ENCODE results near the gene NEK1. TPM values are rescaled to one million over a fixed set of nuclear protein-coding genes. Genes with fewer than 3 reads are reported as not detected.

Gene NEK1
- total RNA-seq, 4 donors from 2014 or later, result 6.0 to 11.1 (median 6.7) TPM

DNA sequence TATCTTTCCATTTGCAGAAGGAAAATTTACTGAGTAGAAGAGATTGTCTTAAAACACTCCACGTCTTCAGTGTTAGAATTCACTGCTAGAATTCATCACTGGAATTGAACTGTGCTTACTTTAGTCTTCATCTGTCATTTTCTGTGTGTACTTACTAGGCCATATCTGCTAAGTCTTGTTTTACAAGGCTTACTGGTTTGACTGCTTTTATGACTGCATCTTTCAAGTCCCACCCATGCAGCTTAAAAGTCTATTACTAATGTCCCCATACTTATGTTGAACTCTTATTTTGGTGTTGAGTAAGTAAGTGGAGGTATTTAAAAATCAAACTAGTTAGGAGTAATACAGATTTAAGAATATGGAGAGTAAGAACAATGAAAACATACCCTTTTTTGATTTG is 22.6 kb upstream of the NEK1 start:
- Histone ChIP-seq H3K27me3 (no peaks in the 10 kb centered on the region), H3K9me3 (no peaks in the 10 kb centered on the region), H3K27ac (peak overlapping the region; percentile 59), H3K36me3 (peaks cover 13% of the 10 kb centered on the region), H3K4me1 (peaks cover 17% of the 10 kb centered on the region), H3K4me3 (no peak overlapping the region)
- 73% methylated on average over 1 of the region's 1 CpG for WGBS
- DNase-seq (ENCODE audit: low spot score in 2 of 2), result no peak
- TF ChIP-seq EP300 (IDR thresholded peaks at IDR 0.05) (no peak), POLR2AphosphoS5 (IDR thresholded peaks at IDR 0.05) (peak in 1 of 3 donors; percentile 15)

DNA sequence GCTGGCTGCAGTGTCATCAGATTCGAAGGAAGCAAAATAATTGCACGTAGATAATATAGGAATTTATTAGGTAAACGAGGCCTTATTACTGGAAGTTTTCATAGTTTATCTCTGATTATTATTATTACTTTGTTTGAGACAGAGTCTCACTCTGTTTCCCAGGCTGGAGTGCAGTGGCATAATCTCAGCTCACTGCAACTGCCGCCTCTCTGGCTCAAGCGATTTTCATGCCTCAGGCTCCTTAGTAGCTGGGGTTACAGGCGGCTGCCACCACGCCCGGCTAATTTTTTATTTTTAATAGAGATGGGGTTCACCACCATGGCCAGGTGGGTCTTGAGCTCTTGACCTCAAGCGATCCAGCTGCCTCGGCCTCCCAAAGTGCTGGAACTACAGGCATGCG is 20.5 kb upstream of the NEK1 start:
- Histone ChIP-seq H3K4me3 (no peak overlapping the region), H3K27me3 (no peaks in the 10 kb centered on the region), H3K36me3 (peaks cover 5% of the 10 kb centered on the region), H3K27ac (no peak overlapping the region), H3K4me1 (peaks cover 17% of the 10 kb centered on the region), H3K9me3 (no peaks in the 10 kb centered on the region)
- TF ChIP-seq, protein P1, sequence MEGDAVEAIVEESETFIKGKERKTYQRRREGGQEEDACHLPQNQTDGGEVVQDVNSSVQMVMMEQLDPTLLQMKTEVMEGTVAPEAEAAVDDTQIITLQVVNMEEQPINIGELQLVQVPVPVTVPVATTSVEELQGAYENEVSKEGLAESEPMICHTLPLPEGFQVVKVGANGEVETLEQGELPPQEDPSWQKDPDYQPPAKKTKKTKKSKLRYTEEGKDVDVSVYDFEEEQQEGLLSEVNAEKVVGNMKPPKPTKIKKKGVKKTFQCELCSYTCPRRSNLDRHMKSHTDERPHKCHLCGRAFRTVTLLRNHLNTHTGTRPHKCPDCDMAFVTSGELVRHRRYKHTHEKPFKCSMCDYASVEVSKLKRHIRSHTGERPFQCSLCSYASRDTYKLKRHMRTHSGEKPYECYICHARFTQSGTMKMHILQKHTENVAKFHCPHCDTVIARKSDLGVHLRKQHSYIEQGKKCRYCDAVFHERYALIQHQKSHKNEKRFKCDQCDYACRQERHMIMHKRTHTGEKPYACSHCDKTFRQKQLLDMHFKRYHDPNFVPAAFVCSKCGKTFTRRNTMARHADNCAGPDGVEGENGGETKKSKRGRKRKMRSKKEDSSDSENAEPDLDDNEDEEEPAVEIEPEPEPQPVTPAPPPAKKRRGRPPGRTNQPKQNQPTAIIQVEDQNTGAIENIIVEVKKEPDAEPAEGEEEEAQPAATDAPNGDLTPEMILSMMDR (IDR thresholded peaks at IDR 0.05), result no peak
- TF ChIP-seq POLR2AphosphoS5 (IDR thresholded peaks at IDR 0.05) (no peak), EP300 (IDR thresholded peaks at IDR 0.05) (no peak), POLR2A (IDR thresholded peaks at IDR 0.05) (no peak)
- no peak for DNase-seq (ENCODE audit: low spot score in 2 of 2)
- WGBS, result 89% methylated on average over 11 of the region's 11 CpGs

DNA sequence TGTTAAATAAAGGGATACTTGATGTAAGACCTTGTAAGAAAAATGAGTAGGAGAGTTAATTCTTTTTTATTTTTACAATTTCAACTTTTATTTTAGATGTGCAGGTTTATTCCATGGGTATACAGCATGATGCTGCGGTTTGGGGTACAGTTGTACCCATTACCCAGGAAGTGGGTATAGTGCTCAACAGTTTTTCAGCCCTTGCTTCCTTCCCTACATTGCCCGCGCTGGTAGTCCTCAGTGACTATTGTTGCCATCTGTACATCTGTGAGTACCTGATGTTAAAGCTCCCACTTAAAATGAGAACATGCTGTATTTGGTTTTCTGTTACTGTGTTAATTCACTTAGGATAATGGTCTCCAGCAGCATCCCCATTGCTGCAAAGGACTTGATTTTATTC is 17.7 kb upstream of the NEK1 start:
- Histone ChIP-seq H3K4me1 (peaks cover 27% of the 10 kb centered on the region), H3K27ac (no peak overlapping the region), H3K36me3 (no peaks in the 10 kb centered on the region), H3K4me3 (no peak overlapping the region), H3K27me3 (no peaks in the 10 kb centered on the region), H3K9me3 (no peaks in the 10 kb centered on the region)
- 96% methylated on average over 3 of the region's 3 CpGs for WGBS
- TF ChIP-seq, protein P1 (IDR thresholded peaks at IDR 0.05), result no peak
- TF ChIP-seq POLR2AphosphoS5 (IDR thresholded peaks at IDR 0.05) (no peak), POLR2A (IDR thresholded peaks at IDR 0.05) (no peak), EP300 (IDR thresholded peaks at IDR 0.05) (no peak)
- DNase-seq (ENCODE audit: low spot score in 2 of 2), result no peak

DNA sequence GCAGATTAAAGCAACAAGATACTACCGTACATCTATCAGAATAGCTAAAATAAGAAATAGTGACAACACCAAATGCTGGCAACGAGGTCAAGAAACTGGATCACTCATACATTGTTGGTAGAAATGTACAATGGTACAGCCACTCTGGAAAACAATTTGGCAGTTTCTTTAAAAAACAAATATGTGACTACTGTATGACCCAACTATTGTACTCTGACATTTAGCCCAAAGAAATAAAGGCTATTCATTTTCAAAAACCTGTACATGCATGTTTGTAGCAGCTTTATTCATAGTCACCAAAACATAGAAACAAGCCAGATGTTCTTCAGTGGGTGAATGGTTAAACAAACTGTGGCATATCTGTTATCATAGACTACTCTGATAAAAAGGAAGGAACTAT is 16.2 kb upstream of the NEK1 start:
- WGBS, result 89% methylated on average over 2 of the region's 2 CpGs
- H3K27ac ChIP-seq, result no peak overlapping the region
- H3K27me3 ChIP-seq, result no peaks in the 10 kb centered on the region
- no peak for DNase-seq (ENCODE audit: low spot score in 2 of 2)
- no peak overlapping the region for H3K4me3 ChIP-seq
- TF ChIP-seq POLR2AphosphoS5 (IDR thresholded peaks at IDR 0.05) (no peak), EP300 (IDR thresholded peaks at IDR 0.05) (no peak), POLR2A (IDR thresholded peaks at IDR 0.05) (no peak)
- TF ChIP-seq, protein P1 (IDR thresholded peaks at IDR 0.05), result no peak
- H3K36me3 ChIP-seq, result no peaks in the 10 kb centered on the region
- H3K9me3 ChIP-seq, result no peaks in the 10 kb centered on the region
- peaks cover 15% of the 10 kb centered on the region for H3K4me1 ChIP-seq

DNA sequence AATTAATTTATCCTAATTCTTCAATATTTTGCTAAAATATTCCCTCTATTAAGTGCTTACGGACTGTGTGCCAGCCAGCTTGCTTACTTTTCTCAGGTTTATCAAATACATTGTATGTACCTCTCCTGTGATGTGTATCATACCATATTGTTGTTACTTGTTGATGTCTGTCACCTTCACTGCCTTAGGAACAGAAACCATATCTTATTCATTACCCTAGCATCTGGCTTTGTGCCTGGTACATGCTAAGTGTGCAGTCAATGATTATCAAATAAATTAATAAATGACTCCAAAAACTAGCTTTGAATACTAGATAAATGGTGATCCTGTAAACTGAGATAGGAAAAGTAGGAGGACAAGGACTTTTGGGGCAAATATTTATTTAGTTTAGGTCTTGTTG is 14.9 kb upstream of the NEK1 start:
- Histone ChIP-seq H3K4me3 (no peak overlapping the region), H3K36me3 (no peaks in the 10 kb centered on the region), H3K27ac (no peak overlapping the region), H3K27me3 (no peaks in the 10 kb centered on the region), H3K9me3 (no peaks in the 10 kb centered on the region), H3K4me1 (peaks cover 25% of the 10 kb centered on the region)
- 93% methylated on average over 1 of the region's 1 CpG for WGBS
- TF ChIP-seq, protein P1 (IDR thresholded peaks at IDR 0.05), result no peak
- no peak for TF ChIP-seq EP300 (IDR thresholded peaks at IDR 0.05)
- no peak for TF ChIP-seq POLR2AphosphoS5 (IDR thresholded peaks at IDR 0.05)
- TF ChIP-seq POLR2A (IDR thresholded peaks at IDR 0.05), result no peak
- no peak for DNase-seq (ENCODE audit: low spot score in 2 of 2)

All from suprapubic skin (tissue), 4 donors.